Neural progenitor cell (in vitro differentiated cells): ENCODE measurements around the gene MGST3.
"Not testable (repeated sequence)": the region's sequence is repeated elsewhere in the genome, so short reads cannot be mapped to it uniquely, and the experiment has no call there.

Experiments
- EZH2 ChIP-seq: fragments of 200-600 bp; sonication (generic); IDR thresholded peaks from 2 replicates; pipeline ENCODE4 v1.6.1; 2017; ENCODE audit warnings: antibody characterized with exemption, mild to moderate bottlenecking, moderate library complexity
- TF ChIP-seq, protein P1 (sequence below): fragments of 200-600 bp; sonication (generic); IDR thresholded peaks from 2 replicates; pipeline ENCODE4 v1.5.1; 2017; ENCODE audit warnings: antibody characterized with exemption, mild to moderate bottlenecking

DNA sequence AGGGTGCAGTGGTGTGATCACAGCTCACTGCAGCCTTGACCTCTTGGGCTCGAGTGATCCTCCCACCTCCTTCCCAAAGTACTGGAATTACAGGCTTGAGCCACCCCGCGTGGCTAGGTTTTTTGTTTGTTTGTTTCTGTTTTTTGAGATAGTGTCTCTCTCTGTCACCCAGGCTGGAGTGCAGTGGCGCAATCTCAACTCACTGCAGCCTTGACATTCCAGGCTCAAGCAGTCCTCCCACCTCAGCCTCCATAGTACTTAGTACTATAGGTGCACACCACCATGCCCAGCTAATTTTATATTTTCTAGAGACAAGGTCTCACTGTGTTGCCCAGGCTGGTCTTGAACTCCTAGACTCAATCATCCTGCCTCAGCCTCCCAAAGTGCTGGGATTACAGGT lies 39.6 kb upstream of the MGST3 start:
- TF ChIP-seq, protein P1, sequence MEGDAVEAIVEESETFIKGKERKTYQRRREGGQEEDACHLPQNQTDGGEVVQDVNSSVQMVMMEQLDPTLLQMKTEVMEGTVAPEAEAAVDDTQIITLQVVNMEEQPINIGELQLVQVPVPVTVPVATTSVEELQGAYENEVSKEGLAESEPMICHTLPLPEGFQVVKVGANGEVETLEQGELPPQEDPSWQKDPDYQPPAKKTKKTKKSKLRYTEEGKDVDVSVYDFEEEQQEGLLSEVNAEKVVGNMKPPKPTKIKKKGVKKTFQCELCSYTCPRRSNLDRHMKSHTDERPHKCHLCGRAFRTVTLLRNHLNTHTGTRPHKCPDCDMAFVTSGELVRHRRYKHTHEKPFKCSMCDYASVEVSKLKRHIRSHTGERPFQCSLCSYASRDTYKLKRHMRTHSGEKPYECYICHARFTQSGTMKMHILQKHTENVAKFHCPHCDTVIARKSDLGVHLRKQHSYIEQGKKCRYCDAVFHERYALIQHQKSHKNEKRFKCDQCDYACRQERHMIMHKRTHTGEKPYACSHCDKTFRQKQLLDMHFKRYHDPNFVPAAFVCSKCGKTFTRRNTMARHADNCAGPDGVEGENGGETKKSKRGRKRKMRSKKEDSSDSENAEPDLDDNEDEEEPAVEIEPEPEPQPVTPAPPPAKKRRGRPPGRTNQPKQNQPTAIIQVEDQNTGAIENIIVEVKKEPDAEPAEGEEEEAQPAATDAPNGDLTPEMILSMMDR, result not testable (repeated sequence)
- TF ChIP-seq EZH2, result not testable (repeated sequence)
